GM10266 (cell line): ENCODE results near the gene FHIT.
"Not testable (repeated sequence)": the region's sequence is repeated elsewhere in the genome, so short reads cannot be mapped to it uniquely, and the experiment has no call there.

Source experiments
- DNase-seq: peaks from one replicate; pipeline ENCODE4 v3.0.0; 2012; ENCODE audit errors: extremely low spot score
- TF ChIP-seq, protein P1 (sequence below): IDR thresholded peaks from 2 replicates; pipeline ENCODE4 v1.5.1; 2012; ENCODE audit warnings: mild to moderate bottlenecking, low read depth; ENCODE audit not compliant: control insufficient read depth, insufficient read depth; ENCODE audit errors: missing control alignments

FHIT gene

DNA sequence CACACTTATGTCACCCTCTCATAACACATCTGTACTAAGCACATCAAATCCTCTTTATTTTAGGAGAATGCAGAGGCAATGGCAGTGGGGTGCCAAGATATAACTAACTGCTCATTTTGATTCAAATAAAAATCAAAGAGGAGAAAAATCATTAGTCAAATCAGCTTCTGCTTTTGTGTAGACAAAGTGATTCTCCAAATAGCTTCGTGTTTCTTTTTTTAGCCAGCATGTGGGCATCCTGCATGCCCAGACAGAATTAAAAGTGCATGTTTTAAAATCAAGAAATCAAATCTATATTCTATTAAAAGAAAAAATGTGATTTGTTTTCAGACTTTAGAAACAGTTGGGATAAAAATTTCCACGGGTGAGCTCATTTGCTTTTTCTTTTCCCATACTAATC lies 1440.1 kb downstream of the FHIT start:
- DNase-seq: no peak
- TF ChIP-seq, protein P1, sequence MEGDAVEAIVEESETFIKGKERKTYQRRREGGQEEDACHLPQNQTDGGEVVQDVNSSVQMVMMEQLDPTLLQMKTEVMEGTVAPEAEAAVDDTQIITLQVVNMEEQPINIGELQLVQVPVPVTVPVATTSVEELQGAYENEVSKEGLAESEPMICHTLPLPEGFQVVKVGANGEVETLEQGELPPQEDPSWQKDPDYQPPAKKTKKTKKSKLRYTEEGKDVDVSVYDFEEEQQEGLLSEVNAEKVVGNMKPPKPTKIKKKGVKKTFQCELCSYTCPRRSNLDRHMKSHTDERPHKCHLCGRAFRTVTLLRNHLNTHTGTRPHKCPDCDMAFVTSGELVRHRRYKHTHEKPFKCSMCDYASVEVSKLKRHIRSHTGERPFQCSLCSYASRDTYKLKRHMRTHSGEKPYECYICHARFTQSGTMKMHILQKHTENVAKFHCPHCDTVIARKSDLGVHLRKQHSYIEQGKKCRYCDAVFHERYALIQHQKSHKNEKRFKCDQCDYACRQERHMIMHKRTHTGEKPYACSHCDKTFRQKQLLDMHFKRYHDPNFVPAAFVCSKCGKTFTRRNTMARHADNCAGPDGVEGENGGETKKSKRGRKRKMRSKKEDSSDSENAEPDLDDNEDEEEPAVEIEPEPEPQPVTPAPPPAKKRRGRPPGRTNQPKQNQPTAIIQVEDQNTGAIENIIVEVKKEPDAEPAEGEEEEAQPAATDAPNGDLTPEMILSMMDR: no peak

DNA sequence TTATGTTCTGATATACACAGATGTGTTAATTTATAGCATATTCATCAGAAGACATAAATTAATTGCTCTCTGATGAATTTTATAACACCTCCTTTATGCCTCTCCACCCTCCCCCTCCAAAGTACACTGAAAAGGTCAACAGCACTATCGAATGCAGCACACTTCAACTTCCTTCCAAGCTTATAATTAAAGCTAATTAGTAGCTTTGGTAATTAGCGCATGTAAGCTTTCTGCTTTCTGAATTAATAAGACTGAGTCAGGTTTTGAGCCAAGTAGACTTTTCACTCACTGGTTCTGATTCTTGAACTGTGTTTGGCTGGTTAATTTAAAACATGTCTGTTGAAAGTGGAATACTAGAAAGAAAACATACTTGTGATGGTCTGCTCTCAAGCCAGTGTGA lies 1440.6 kb downstream of the FHIT start:
- TF ChIP-seq, protein P1: no peak
- no peak for DNase-seq

- TF ChIP-seq, protein P1: no peak
- peak; percentile 9 for DNase-seq
Observed at GRCh38 chr3:59809710-59810444, 1441.4 kb downstream of the FHIT start.

- DNase-seq: no peak
- TF ChIP-seq, protein P1: no peak
Observed at GRCh38 chr3:59809016-59809415, 1442.2 kb downstream of the FHIT start.

DNA sequence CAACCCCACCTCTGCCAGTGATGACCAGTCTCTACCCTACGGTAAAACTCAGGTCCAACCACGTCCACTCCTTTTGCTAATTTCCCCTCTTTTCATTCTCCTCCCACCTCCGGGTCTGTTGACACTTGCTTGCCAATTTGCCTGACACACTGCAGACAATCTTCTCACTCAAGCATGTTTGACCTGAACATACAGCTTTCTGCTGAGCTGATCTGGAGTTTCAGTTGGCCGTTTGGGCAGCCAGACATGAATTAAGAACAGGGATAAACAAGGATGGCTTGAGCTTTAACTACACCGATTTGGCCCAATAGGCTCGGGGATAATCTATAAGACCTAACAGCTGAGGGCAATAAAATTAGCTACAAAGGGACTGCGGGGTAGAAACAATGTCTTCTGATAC lies 1442.8 kb downstream of the FHIT start:
- TF ChIP-seq, protein P1: no peak
- DNase-seq: no peak

DNA sequence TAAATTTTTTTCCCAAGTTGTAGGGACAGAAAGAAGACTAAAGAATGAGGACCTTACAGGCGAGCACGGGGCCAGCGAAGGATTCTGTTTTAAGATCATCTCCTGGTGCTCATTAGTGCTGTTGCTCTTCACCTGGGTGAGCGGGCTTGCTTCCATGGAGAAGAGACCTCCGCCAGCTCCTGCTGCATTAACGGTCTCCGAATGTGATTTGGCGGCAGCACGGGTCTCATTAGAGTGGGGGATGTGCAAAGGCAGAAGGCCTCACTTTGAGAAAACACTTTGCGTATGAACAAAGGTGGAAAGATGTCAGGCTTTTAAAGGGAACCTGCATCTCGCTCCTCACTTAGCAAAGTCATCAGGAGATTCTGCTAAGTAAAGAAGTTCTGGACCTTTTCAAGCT lies 1448.0 kb downstream of the FHIT start:
- TF ChIP-seq, protein P1: no peak
- DNase-seq: no peak

- not testable (repeated sequence) for DNase-seq
Observed at GRCh38 chr3:59802453-59802852, 1448.8 kb downstream of the FHIT start.

DNA sequence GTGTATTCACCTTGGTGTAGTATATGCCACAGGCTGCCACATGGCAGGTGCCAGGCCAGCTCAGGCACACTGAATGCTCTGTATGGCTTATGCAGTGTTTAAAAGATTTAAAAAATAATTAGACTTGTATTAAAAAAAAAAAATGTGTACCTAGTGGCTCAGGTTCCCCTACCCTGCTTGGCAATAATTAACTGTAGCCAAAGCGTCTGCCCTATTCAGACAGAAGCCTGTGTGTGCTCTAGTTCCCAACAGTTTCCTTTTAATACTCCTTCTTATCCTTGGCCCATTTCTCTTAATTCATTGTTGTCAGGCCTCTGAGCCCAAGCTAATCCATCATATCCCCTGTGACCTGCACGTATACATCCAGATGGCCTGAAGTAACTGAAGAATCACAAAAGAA lies 1449.2 kb downstream of the FHIT start:
- no peak for DNase-seq
- TF ChIP-seq, protein P1: no peak
